ENCODE results near the gene EPM2A. TPM values are rescaled to one million over a fixed set of nuclear protein-coding genes. Genes with fewer than 3 reads are reported as not detected.

The EPM2A gene
- total and polyA plus RNA-seq, 2 donors (not counting 3 experiments of a cell fraction or from before 2014, with no cell fraction given): 3.1 to 4.8 TPM

DNA sequence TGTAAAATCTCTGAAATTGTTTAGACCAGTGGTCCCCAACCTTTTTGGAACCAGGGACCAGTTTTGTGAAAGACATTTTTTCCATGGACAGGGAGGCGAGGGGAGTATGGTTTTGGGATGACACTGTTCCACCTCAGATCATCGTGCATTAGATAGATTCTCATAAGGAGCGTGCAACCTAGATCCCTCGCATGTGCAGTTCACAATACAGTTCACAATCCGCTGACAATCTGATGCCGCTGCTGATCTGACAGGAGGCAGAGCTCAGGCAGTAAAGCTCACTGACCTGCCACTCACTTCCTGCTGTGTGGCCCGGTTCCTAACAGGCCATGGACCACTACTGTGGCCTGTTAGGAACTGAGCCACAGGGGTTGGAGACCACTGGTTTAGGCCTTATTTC lies 115.2 kb downstream of the EPM2A start:
- H3K36me3 ChIP-seq (ENCODE audit: control insufficient read depth in 2 of 2, extremely low read depth in 1 of 2, insufficient read depth in 2 of 2, low read length in 2 of 2): no peaks in the 10 kb centered on the region
- no peaks in the 10 kb centered on the region for H3K4me1 ChIP-seq (ENCODE audit: control insufficient read depth, extremely low read depth, insufficient read depth, low read length)
- intact Hi-C loops (cut with micrococcal nuclease) (no loop called here), dilution Hi-C loops (cut with MboI; ENCODE audit: extremely low pct_ligation_motif_present, low sequenced_read_pairs) (no loop called here)
- TF ChIP-seq FOS (IDR thresholded peaks at IDR 0.05; ENCODE audit: borderline replicate concordance, insufficient read depth, low read length) (no peak), POLR2A (IDR thresholded peaks at IDR 0.05; ENCODE audit: low read depth, low read length) (no peak), EZH2 (IDR thresholded peaks at IDR 0.05; ENCODE audit: borderline replicate concordance, low read depth, low read length, severe bottlenecking) (no peak)
- TF ChIP-seq, protein P1, sequence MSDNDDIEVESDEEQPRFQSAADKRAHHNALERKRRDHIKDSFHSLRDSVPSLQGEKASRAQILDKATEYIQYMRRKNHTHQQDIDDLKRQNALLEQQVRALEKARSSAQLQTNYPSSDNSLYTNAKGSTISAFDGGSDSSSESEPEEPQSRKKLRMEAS (IDR thresholded peaks at IDR 0.05; ENCODE audit: insufficient read depth, insufficient read length): no peak
- TF ChIP-seq, protein P2, sequence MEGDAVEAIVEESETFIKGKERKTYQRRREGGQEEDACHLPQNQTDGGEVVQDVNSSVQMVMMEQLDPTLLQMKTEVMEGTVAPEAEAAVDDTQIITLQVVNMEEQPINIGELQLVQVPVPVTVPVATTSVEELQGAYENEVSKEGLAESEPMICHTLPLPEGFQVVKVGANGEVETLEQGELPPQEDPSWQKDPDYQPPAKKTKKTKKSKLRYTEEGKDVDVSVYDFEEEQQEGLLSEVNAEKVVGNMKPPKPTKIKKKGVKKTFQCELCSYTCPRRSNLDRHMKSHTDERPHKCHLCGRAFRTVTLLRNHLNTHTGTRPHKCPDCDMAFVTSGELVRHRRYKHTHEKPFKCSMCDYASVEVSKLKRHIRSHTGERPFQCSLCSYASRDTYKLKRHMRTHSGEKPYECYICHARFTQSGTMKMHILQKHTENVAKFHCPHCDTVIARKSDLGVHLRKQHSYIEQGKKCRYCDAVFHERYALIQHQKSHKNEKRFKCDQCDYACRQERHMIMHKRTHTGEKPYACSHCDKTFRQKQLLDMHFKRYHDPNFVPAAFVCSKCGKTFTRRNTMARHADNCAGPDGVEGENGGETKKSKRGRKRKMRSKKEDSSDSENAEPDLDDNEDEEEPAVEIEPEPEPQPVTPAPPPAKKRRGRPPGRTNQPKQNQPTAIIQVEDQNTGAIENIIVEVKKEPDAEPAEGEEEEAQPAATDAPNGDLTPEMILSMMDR (IDR thresholded peaks at IDR 0.05; ENCODE audit: extremely low read depth in 1 of 2, insufficient read depth in 1 of 2, low read depth in 1 of 2, low read length in 2 of 2): no peak
- no peaks in the 10 kb centered on the region for H3K79me2 ChIP-seq (ENCODE audit: control insufficient read depth, insufficient read depth, low read length)
- no peak overlapping the region for H3K9ac ChIP-seq (replicated peaks; ENCODE audit: extremely low read depth, insufficient read depth, low read length)
- FAIRE-seq (no peak), DNase-seq (ENCODE audit: low read depth, low spot score) (no peak)
- no peak overlapping the region for H3K4me2 ChIP-seq (ENCODE audit: insufficient read depth, low read length)
- no peaks in the 10 kb centered on the region for H3K27me3 ChIP-seq (ENCODE audit: control insufficient read depth in 2 of 2, insufficient read depth in 2 of 2, low read length in 2 of 2)
- no peaks in the 10 kb centered on the region for H3K9me3 ChIP-seq (replicated peaks; ENCODE audit: control insufficient read depth, insufficient read depth, low read length)
- CTCF ChIA-PET: interaction anchor here (1.0 kb wide), 2 partner anchors 14 kb away, joined by 3 to 6 read pairs; no protein-coding TSS in a partner anchor
- POLR2A ChIA-PET: no interaction called here
- no peaks in the 10 kb centered on the region for H3K9me1 ChIP-seq (replicated peaks; ENCODE audit: control insufficient read depth, extremely low read depth, insufficient read depth, low read length)
- H2AFZ ChIP-seq (ENCODE audit: low read depth, low read length): no peak overlapping the region
- no peaks in the 10 kb centered on the region for H4K20me1 ChIP-seq (replicated peaks; ENCODE audit: control insufficient read depth, extremely low read depth, insufficient read depth, low read length)
- H3K27ac ChIP-seq (ENCODE audit: insufficient read depth, low read depth, low read length): no peak overlapping the region
- no peak overlapping the region for H3K4me3 ChIP-seq (replicated peaks in 1 of 3; ENCODE audit: insufficient read depth in 1 of 3, low read depth in 1 of 3, low read length in 3 of 3)
- BruUV-seq (replicated peaks): no TSS peak

DNA sequence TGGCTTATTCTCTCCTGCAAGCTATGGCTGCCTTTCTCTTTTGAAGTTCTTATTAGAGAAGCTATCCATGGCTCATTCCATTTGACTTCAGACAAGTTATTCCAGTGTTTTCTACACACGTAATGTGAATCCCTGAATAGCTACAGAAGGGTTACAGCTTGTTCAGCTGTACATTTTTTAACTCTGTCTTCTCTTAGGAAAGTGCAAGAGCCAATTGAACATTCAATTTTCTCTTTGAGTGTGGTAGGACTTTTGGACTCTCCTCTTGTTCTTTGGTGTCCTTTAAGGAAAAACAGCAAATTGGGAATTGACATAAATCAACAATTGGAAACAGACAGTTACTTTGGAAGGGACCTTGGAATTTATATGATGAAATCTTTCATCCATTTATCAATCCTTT lies 125.8 kb downstream of the EPM2A start:
- no peak overlapping the region for H3K4me2 ChIP-seq (ENCODE audit: insufficient read depth, low read length)
- H3K4me1 ChIP-seq (ENCODE audit: control insufficient read depth, extremely low read depth, insufficient read depth, low read length): no peaks in the 10 kb centered on the region
- no peaks in the 10 kb centered on the region for H3K9me3 ChIP-seq (replicated peaks; ENCODE audit: control insufficient read depth, insufficient read depth, low read length)
- H3K9ac ChIP-seq (replicated peaks; ENCODE audit: extremely low read depth, insufficient read depth, low read length): no peak overlapping the region
- ChIA-PET POLR2A (no interaction called here), CTCF (interaction anchor here (1.3 kb wide), 1 partner anchor 24 kb away, joined by 9 read pairs; no protein-coding TSS in a partner anchor)
- intact Hi-C loops (cut with micrococcal nuclease): no loop called here
- FAIRE-seq (no peak), DNase-seq (ENCODE audit: low read depth, low spot score) (no peak)
- no peaks in the 10 kb centered on the region for H3K9me1 ChIP-seq (replicated peaks; ENCODE audit: control insufficient read depth, extremely low read depth, insufficient read depth, low read length)
- TF ChIP-seq POLR2AphosphoS5 (IDR thresholded peaks at IDR 0.05; ENCODE audit: insufficient read depth, low read depth, low read length) (no peak), MYC (IDR thresholded peaks at IDR 0.05; ENCODE audit: low read depth, low read length) (no peak), EZH2 (IDR thresholded peaks at IDR 0.05; ENCODE audit: borderline replicate concordance, low read depth, low read length, severe bottlenecking) (no peak), GATA2 (IDR thresholded peaks at IDR 0.05; ENCODE audit: insufficient read depth, insufficient read length, low read depth, low read length) (no peak), FOS (IDR thresholded peaks at IDR 0.05; ENCODE audit: borderline replicate concordance, insufficient read depth, low read length) (no peak), POLR2A (IDR thresholded peaks at IDR 0.05; ENCODE audit: low read depth, low read length) (no peak), JUN (IDR thresholded peaks at IDR 0.05; ENCODE audit: borderline replicate concordance, insufficient read depth, insufficient read length, low read depth) (no peak)
- TF ChIP-seq, protein P2 (IDR thresholded peaks at IDR 0.05; ENCODE audit: extremely low read depth in 1 of 2, insufficient read depth in 1 of 2, low read depth in 1 of 2, low read length in 2 of 2): no peak
- TF ChIP-seq, protein P1 (IDR thresholded peaks at IDR 0.05; ENCODE audit: insufficient read depth, insufficient read length): no peak
- H4K20me1 ChIP-seq (replicated peaks; ENCODE audit: control insufficient read depth, extremely low read depth, insufficient read depth, low read length): no peaks in the 10 kb centered on the region
- H3K27ac ChIP-seq (ENCODE audit: insufficient read depth, low read depth, low read length): no peak overlapping the region
- no TSS peak for BruUV-seq (replicated peaks)
- dilution Hi-C loops (cut with MboI; ENCODE audit: extremely low pct_ligation_motif_present, low sequenced_read_pairs): no loop called here
- H3K79me2 ChIP-seq (ENCODE audit: control insufficient read depth, insufficient read depth, low read length): no peaks in the 10 kb centered on the region
- H3K27me3 ChIP-seq (ENCODE audit: control insufficient read depth in 2 of 2, insufficient read depth in 2 of 2, low read length in 2 of 2): no peaks in the 10 kb centered on the region
- no peaks in the 10 kb centered on the region for H3K36me3 ChIP-seq (ENCODE audit: control insufficient read depth in 2 of 2, extremely low read depth in 1 of 2, insufficient read depth in 2 of 2, low read length in 2 of 2)
- H2AFZ ChIP-seq (ENCODE audit: low read depth, low read length): no peak overlapping the region
- H3K4me3 ChIP-seq (replicated peaks in 1 of 3; ENCODE audit: insufficient read depth in 1 of 3, low read depth in 1 of 3, low read length in 3 of 3): no peak overlapping the region
